GM12878 (cell line): Measurements from ENCODE around the gene FNTB. TPM values are rescaled to one million over a fixed set of nuclear protein-coding genes. Genes with fewer than 3 reads are reported as not detected.

Source experiments
- ATAC-seq: fragments of 200-7000 bp; cut with Tn5 transposase; 3 replicates; pipeline ENCODE4 v1.9.1; 2020; ENCODE audit warnings: mild to moderate bottlenecking, moderate library complexity
- BruUV-seq: library from RNA; stranded (reverse); fragments of 400-500 nt; replicated peaks from 2 replicates; lab custom pipeline; 2021; lab: Mats Ljungman, UMichigan
- CTCF ChIA-PET: fragments of 300-600 bp; sonication (Branson Sonifier 250); formaldehyde crosslinking; extraction: SDS; loops from one replicate; lab custom pipeline; 2021; ENCODE audit warnings: inconsistent platforms; lab: Yijun Ruan, JAX
- POLR2A ChIA-PET: fragments of 350-600 bp; formaldehyde crosslinking; extraction: SDS; loops from one replicate; lab custom pipeline; 2021; ENCODE audit warnings: inconsistent platforms; lab: Charles Lee
- RAD21 ChIA-PET: fragments of 300-600 bp; sonication (Branson Sonifier 250); formaldehyde crosslinking; loops from one replicate; lab custom pipeline; 2023; ENCODE audit warnings: antibody characterized with exemption; ENCODE audit not compliant: unreplicated experiment; lab: Charles Lee
- SMC1A ChIA-PET: fragments of 300-600 bp; sonication (Branson Sonifier 250); formaldehyde crosslinking; loops from one replicate; lab custom pipeline; 2023; ENCODE audit not compliant: unreplicated experiment, uncharacterized antibody; lab: Charles Lee
- DNase-seq: peaks from one replicate; pipeline ENCODE4 v3.0.0-alpha.2; 2011; ENCODE audit warnings: low read depth, low spot score
- FAIRE-seq: peaks from 3 replicates; lab custom pipeline; 2011; peaks lifted over from hg19 to GRCh38; lab: Jason Lieb, UNC
- H2AFZ ChIP-seq: 2 replicates; pipeline ENCODE4 v1.6.0; 2011; ENCODE audit warnings: low read depth, low read length, control low read depth; ENCODE audit not compliant: control insufficient read depth
- H3K27ac ChIP-seq: 2 replicates; pipeline ENCODE4 v1.5.1; 2011; ENCODE audit warnings: control low read depth; ENCODE audit not compliant: control insufficient read depth, insufficient read depth
- H3K27me3 ChIP-seq, 2 experiments: replicated peaks in 1 of 2; 2 replicates each; pipeline versions ENCODE4 v1.6.0 to v1.6.1; 2011; ENCODE audit warnings: low read length in 1 of 2; ENCODE audit not compliant: control insufficient read depth in 2 of 2, insufficient read depth in 2 of 2
- H3K36me3 ChIP-seq, 2 experiments: 2 replicates each; pipeline ENCODE4 v1.5.1; 2011; ENCODE audit warnings: low read length in 1 of 2; ENCODE audit not compliant: control insufficient read depth in 2 of 2, insufficient read depth in 2 of 2
- H3K4me1 ChIP-seq: 2 replicates; pipeline ENCODE4 v1.6.1; 2011; ENCODE audit warnings: mild to moderate bottlenecking, low read length, moderate library complexity, mixed read lengths; ENCODE audit not compliant: control insufficient read depth, insufficient read depth
- H3K4me2 ChIP-seq: 2 replicates; pipeline ENCODE4 v1.6.0; 2011; ENCODE audit warnings: control low read depth; ENCODE audit not compliant: control insufficient read depth, insufficient read depth
- H3K4me3 ChIP-seq: fragments of 200-600 bp; sonication (generic); 2 replicates; pipeline ENCODE4 v1.5.1; 2016
- H3K79me2 ChIP-seq: 2 replicates; pipeline ENCODE4 v1.6.0; 2011; ENCODE audit warnings: low read length; ENCODE audit not compliant: control insufficient read depth, insufficient read depth
- H3K9ac ChIP-seq: 2 replicates; pipeline ENCODE4 v1.8.0; 2011; ENCODE audit warnings: low read length, control low read depth, mixed read lengths; ENCODE audit not compliant: control insufficient read depth, insufficient read depth
- H3K9me3 ChIP-seq: replicated peaks from 3 replicates; pipeline ENCODE4 v1.5.1; 2011; ENCODE audit warnings: mild to moderate bottlenecking, low read length; ENCODE audit not compliant: control insufficient read depth, insufficient read depth
- H4K20me1 ChIP-seq: 2 replicates; pipeline ENCODE4 v1.6.0; 2011; ENCODE audit not compliant: control insufficient read depth, insufficient read depth
- BCL3 ChIP-seq: IDR thresholded peaks from 2 replicates; pipeline ENCODE4 v1.6.1; 2011; ENCODE audit warnings: borderline replicate concordance, low read depth, mild to moderate bottlenecking, moderate library complexity, low read length; ENCODE audit not compliant: insufficient read depth, poor library complexity, severe bottlenecking
- CBFB ChIP-seq: IDR thresholded peaks from 2 replicates; pipeline ENCODE4 v1.6.1; 2016; ENCODE audit warnings: antibody characterized with exemption, low read depth
- CBX5 ChIP-seq: sonication (generic); IDR thresholded peaks from 2 replicates; pipeline ENCODE4 v1.6.1; 2016; ENCODE audit warnings: low read depth, moderate library complexity, mild to moderate bottlenecking, inconsistent platforms
- CHD2 ChIP-seq: IDR thresholded peaks from 2 replicates; pipeline ENCODE4 v1.6.1; 2011; ENCODE audit warnings: low read depth, low read length, improper control_type of control experiment, borderline replicate concordance
- CREB1 ChIP-seq: IDR thresholded peaks from 2 replicates; pipeline ENCODE4 v1.6.1; 2012; ENCODE audit warnings: low read depth, mild to moderate bottlenecking, inconsistent platforms
- FOXK2 ChIP-seq: fragments of 450-650 bp; IDR thresholded peaks from 2 replicates; pipeline ENCODE4 v1.6.1; 2017; ENCODE audit warnings: mild to moderate bottlenecking, moderate library complexity
- FOXM1 ChIP-seq: IDR thresholded peaks from 2 replicates; pipeline ENCODE4 v1.6.1; 2012; ENCODE audit warnings: low read depth, mild to moderate bottlenecking, inconsistent platforms, low read length, moderate library complexity
- HDGF ChIP-seq: fragments of 450-650 bp; IDR thresholded peaks from 2 replicates; pipeline ENCODE4 v1.6.1; 2016; ENCODE audit warnings: antibody characterized with exemption
- JUNB ChIP-seq: IDR thresholded peaks from 2 replicates; pipeline ENCODE4 v1.6.1; 2016; ENCODE audit warnings: antibody characterized with exemption, mild to moderate bottlenecking
- MEF2A ChIP-seq: IDR thresholded peaks from 2 replicates; pipeline ENCODE4 v1.6.1; 2011; ENCODE audit warnings: low read depth, mild to moderate bottlenecking, low read length, moderate library complexity; ENCODE audit not compliant: insufficient read depth
- MYC ChIP-seq: IDR thresholded peaks from 2 replicates; pipeline ENCODE4 v1.6.1; 2011; ENCODE audit warnings: mild to moderate bottlenecking, low read length, moderate library complexity, inconsistent platforms; ENCODE audit not compliant: insufficient read depth, insufficient replicate concordance, insufficient read length, severe bottlenecking
- NFXL1 ChIP-seq: fragments of 450-650 bp; IDR thresholded peaks from 2 replicates; pipeline ENCODE4 v1.6.1; 2017; ENCODE audit warnings: antibody characterized with exemption, mild to moderate bottlenecking, borderline replicate concordance
- NFYA ChIP-seq: IDR thresholded peaks from 2 replicates; pipeline ENCODE4 v1.6.1; 2011; ENCODE audit warnings: low read depth, mild to moderate bottlenecking, low read length, improper control_type of control experiment, borderline replicate concordance
- SREBF2 ChIP-seq: IDR thresholded peaks from 2 replicates; pipeline ENCODE4 v1.6.1; 2012; ENCODE audit warnings: mild to moderate bottlenecking, low read length
- WGBS: methylation state at CpG from one replicate; pipeline ENCODE4 v1.1.6; 2016; ENCODE audit warnings: low lambda C conversion rate; ENCODE audit not compliant: insufficient replicate concordance, insufficient coverage; ENCODE audit errors: missing lambda C conversion rate; 5-methylcytosine and 5-hydroxymethylcytosine counted together
- in situ Hi-C: fragments of 300-500 bp; cut with MboI; formaldehyde crosslinking; loops from 9 replicates; pipeline ENCODE4 v1.14.3; 2018; ENCODE audit warnings: mixed read lengths
- intact Hi-C: fragments of 100-400 bp; cut with micrococcal nuclease; formaldehyde crosslinking; loops from one replicate; pipeline ENCODE4 v1.14.2; 2022; ENCODE audit not compliant: unreplicated experiment
- polyA plus RNA-seq, 11 experiments: library from polyadenylated mRNA; depleted of rRNA in 4 of 11; unstranded in 6 of 11; stranded (reverse) in 5 of 11; fragments of >200 nt; fragmentation: Nextera tagmentation in 4 of 11; fragmentation: Illumina TruSeq in 1 of 11; extraction: Ambion mirVana in 4 of 11; extraction: Trizol in 1 of 11; gene quantifications; 1 replicate in 1 of 11; 2 replicates in 10 of 11; pipeline versions ENCODE4 v1.2.1 to v1.2.3, GENCODE V29; 2011 to 2016; ENCODE audit warnings: inconsistent platforms in 2 of 11, missing spikeins in 2 of 11, low read depth in 1 of 11
- total RNA-seq, 4 experiments: library from RNA; depleted of rRNA in 3 of 4; stranded (reverse); fragments of >200 nt in 3 of 4; fragmentation: Illumina TruSeq in 1 of 4; extraction: Trizol in 1 of 4; gene quantifications; 2 replicates each; pipeline versions ENCODE4 v1.2.1 to v1.2.3, GENCODE V29; 2013 to 2021
- TF ChIP-seq, protein P1 (sequence below): fragments of 450-650 bp; formaldehyde crosslinking; IDR thresholded peaks from 2 replicates; pipeline ENCODE4 v1.4.0; 2022; ENCODE audit warnings: mild to moderate bottlenecking, moderate library complexity

FNTB gene
- total and polyA plus RNA-seq, 10 of the 15 experiments (the other 5 are each of a cell fraction or from before 2014, with no cell fraction given), result 10.4 to 25.1 (median 16.7) TPM

- no peaks in the 10 kb centered on the region for H4K20me1 ChIP-seq
- peak; percentile 72 for ATAC-seq
- POLR2A ChIA-PET, result interaction anchor here (0.8 kb wide), 2 partner anchors 10 to 173 kb away, joined by 3 to 5 read pairs; no protein-coding TSS in a partner anchor
- H3K79me2 ChIP-seq, result peaks cover 60% of the 10 kb centered on the region
- SMC1A ChIA-PET, result interaction anchor here (6.6 kb wide), 1 partner anchor 9 kb away, joined by 55 read pairs; the partner anchor contains the start of gene FNTB
- H3K9ac ChIP-seq, result no peak overlapping the region
- peak overlapping the region; percentile 74 for H3K27ac ChIP-seq
- no peak for FAIRE-seq
- in situ Hi-C loops (no loop called here), intact Hi-C loops (no loop called here)
- H3K4me1 ChIP-seq, result peaks cover 29% of the 10 kb centered on the region
- 30% methylated on average over 7 of the region's 7 CpGs for WGBS
- no peaks in the 10 kb centered on the region for H3K9me3 ChIP-seq
- CTCF ChIA-PET, result interaction anchor here (0.6 to 8.5 kb wide), 4 partner anchors 10 to 124 kb away, joined by 3 to 67 read pairs (median 7); partner anchors contain the start of gene FNTB
- RAD21 ChIA-PET, result interaction anchor here (1.1 kb wide), 1 partner anchor 10 kb away, joined by 5 read pairs; the partner anchor contains the start of gene FNTB
- no TSS peak for BruUV-seq
- no peak for DNase-seq
- H2AFZ ChIP-seq, result peak overlapping the region; percentile 1
- H3K36me3 ChIP-seq, result no peaks in the 10 kb centered on the region
- H3K4me3 ChIP-seq, result peak overlapping the region; percentile 47
- H3K4me2 ChIP-seq, result peak overlapping the region; percentile 78
- H3K27me3 ChIP-seq, result no peaks in the 10 kb centered on the region
- TF ChIP-seq CBX5, result no peak
- TF ChIP-seq SREBF2, result no peak
- TF ChIP-seq JUNB, result peak; percentile 38; the same call in 1 of the 2 replicates
- no peak for TF ChIP-seq MYC
- TF ChIP-seq NFYA, result no peak
- no peak for TF ChIP-seq FOXK2
- no peak for TF ChIP-seq HDGF
- no peak for TF ChIP-seq BCL3
- TF ChIP-seq, protein P1, sequence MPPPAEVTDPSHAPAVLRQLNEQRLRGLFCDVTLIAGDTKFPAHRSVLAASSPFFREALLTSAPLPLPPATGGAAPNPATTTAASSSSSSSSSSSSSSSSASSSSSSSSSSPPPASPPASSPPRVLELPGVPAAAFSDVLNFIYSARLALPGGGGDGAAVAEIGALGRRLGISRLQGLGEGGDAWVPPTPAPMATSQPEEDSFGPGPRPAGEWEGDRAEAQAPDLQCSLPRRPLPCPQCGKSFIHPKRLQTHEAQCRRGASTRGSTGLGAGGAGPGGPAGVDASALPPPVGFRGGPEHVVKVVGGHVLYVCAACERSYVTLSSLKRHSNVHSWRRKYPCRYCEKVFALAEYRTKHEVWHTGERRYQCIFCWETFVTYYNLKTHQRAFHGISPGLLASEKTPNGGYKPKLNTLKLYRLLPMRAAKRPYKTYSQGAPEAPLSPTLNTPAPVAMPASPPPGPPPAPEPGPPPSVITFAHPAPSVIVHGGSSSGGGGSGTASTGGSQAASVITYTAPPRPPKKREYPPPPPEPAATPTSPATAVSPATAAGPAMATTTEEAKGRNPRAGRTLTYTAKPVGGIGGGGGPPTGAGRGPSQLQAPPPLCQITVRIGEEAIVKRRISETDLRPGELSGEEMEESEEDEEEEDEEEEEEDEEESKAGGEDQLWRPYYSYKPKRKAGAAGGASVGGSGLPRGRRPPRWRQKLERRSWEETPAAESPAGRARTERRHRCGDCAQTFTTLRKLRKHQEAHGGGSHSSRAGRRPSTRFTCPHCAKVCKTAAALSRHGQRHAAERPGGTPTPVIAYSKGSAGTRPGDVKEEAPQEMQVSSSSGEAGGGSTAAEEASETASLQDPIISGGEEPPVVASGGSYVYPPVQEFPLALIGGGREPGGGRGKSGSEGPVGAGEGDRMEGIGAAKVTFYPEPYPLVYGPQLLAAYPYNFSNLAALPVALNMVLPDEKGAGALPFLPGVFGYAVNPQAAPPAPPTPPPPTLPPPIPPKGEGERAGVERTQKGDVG (CRISPR knock-in tag), result no peak
- no peak for TF ChIP-seq NFXL1
- no peak for TF ChIP-seq MEF2A
- peak; percentile 38; the same call in 1 of the 2 replicates for TF ChIP-seq FOXM1
- no peak for TF ChIP-seq CBFB
- TF ChIP-seq CHD2, result no peak
- 0 out of 2 replicates have a peak, but pooled peaks have one; percentile 16 for TF ChIP-seq CREB1
These were observed 10.6 kb downstream of the FNTB start for GRCh38 chr14:64997108-64997794.
